AG04450 (cell line): Measurements from ENCODE around the gene CDK17. TPM values are rescaled to one million over a fixed set of nuclear protein-coding genes. Genes with fewer than 3 reads are reported as not detected.
"Not testable (repeated sequence)": the region's sequence is repeated elsewhere in the genome, so short reads cannot be mapped to it uniquely, and the experiment has no call there.

Experiments used
- CTCF ChIA-PET: fragments of 300-600, 350-600 bp; formaldehyde crosslinking; extraction: SDS; loops from one replicate; lab custom pipeline; 2022; ENCODE audit warnings: antibody characterized with exemption, inconsistent platforms; lab: Charles Lee
- POLR2A ChIA-PET: fragments of 350-600 bp; formaldehyde crosslinking; extraction: SDS; loops from one replicate; lab custom pipeline; 2021; ENCODE audit warnings: antibody characterized with exemption, inconsistent platforms; lab: Yijun Ruan, JAX
- DNase-seq: peaks from one replicate; pipeline ENCODE4 v3.0.0-alpha.2; 2011; ENCODE audit warnings: low read depth, low spot score
- H3K27ac ChIP-seq: one replicate; pipeline ENCODE4 v1.5.1; 2012; ENCODE audit warnings: low read depth, low read length, control low read depth
- H3K27me3 ChIP-seq: one replicate; pipeline ENCODE4 v1.6.0; 2012; ENCODE audit warnings: low read length; ENCODE audit not compliant: control insufficient read depth, insufficient read depth
- H3K4me3 ChIP-seq: 2 replicates; pipeline ENCODE4 v1.5.1; 2011; ENCODE audit warnings: mild to moderate bottlenecking, low read depth, low read length, control low read depth
- H3K9me3 ChIP-seq: 2 replicates; pipeline ENCODE4 v1.5.1; 2012; ENCODE audit warnings: low read length; ENCODE audit not compliant: control insufficient read depth, insufficient read depth
- CTCF ChIP-seq: IDR thresholded peaks from 2 replicates; pipeline ENCODE4 v1.5.1; 2011; ENCODE audit warnings: low read depth, low read length, control low read depth, inconsistent platforms
- polyA plus RNA-seq: library from polyadenylated mRNA; depleted of rRNA; stranded (reverse); fragments of >200 nt; gene quantifications from 2 replicates; pipeline ENCODE4 v1.2.3, GENCODE V29; 2011

The CDK17 gene
- polyA plus RNA-seq, 1 experiment = 67.8 TPM

- TF ChIP-seq CTCF = no peak
- ChIA-PET POLR2A (interaction anchor here (1.6 kb wide), 1 partner anchor 21 kb away, joined by 7 read pairs; no protein-coding TSS in a partner anchor), CTCF (interaction anchor here (0.5 to 1.6 kb wide), 2 partner anchors 36 to 37 kb away, joined by 3 to 7 read pairs; partner anchors contain the start of gene CDK17)
- no peak overlapping the region for H3K27ac ChIP-seq
- H3K27me3 ChIP-seq = no peaks in the 10 kb centered on the region
- H3K4me3 ChIP-seq = no peak overlapping the region
- no peak for DNase-seq
- no peaks in the 10 kb centered on the region for H3K9me3 ChIP-seq
Observed at GRCh38 chr12:96436366-96437170, 36.3 kb upstream of the CDK17 start.

GRCh38 chr12:96434107-96434506 is 33.9 kb upstream of the CDK17 start:
- peak overlapping the region; percentile 81 for H3K27ac ChIP-seq
- POLR2A ChIA-PET = interaction anchor here (1.1 to 1.3 kb wide), 2 partner anchors 14 to 51 kb away, joined by 5 read pairs; no protein-coding TSS in a partner anchor
- H3K9me3 ChIP-seq = no peaks in the 10 kb centered on the region
- TF ChIP-seq CTCF = no peak
- DNase-seq = peak; percentile 97
- CTCF ChIA-PET = interaction anchor here (1.8 kb wide), 1 partner anchor 83 kb away, joined by 4 read pairs; no protein-coding TSS in a partner anchor
- H3K27me3 ChIP-seq = no peaks in the 10 kb centered on the region
- H3K4me3 ChIP-seq = no peak overlapping the region

- POLR2A ChIA-PET = interaction anchor here (0.7 to 1.1 kb wide), 2 partner anchors 16 to 51 kb away, joined by 4 to 5 read pairs; no protein-coding TSS in a partner anchor
- not testable (repeated sequence) for DNase-seq, H3K4me3 ChIP-seq, H3K27me3 ChIP-seq, H3K9me3 ChIP-seq, H3K27ac ChIP-seq
- CTCF ChIA-PET = interaction anchor here (0.6 to 1.4 kb wide), 4 partner anchors 31 to 668 kb away, joined by 3 to 5 read pairs (median 4); partner anchors contain the start of gene CFAP54
Observed at GRCh38 chr12:96432496-96433321, 32.5 kb upstream of the CDK17 start.

GRCh38 chr12:96431067-96431466 is 30.8 kb upstream of the CDK17 start:
- no peaks in the 10 kb centered on the region for H3K9me3 ChIP-seq
- no peak for DNase-seq
- POLR2A ChIA-PET = no interaction called here
- no peaks in the 10 kb centered on the region for H3K27me3 ChIP-seq
- no peak overlapping the region for H3K27ac ChIP-seq
- TF ChIP-seq CTCF = no peak
- CTCF ChIA-PET = no interaction called here
- no peak overlapping the region for H3K4me3 ChIP-seq

- POLR2A ChIA-PET = interaction anchor here (0.8 to 3.5 kb wide), 5 partner anchors 11 to 27 kb away, joined by 3 to 24 read pairs (median 11); partner anchors contain the start of gene CDK17
- TF ChIP-seq CTCF = no peak
- Histone ChIP-seq H3K9me3 (no peaks in the 10 kb centered on the region), H3K4me3 (peak overlapping the region; percentile 63), H3K27ac (peak overlapping the region; percentile 100), H3K27me3 (no peaks in the 10 kb centered on the region)
- peak; percentile 100 for DNase-seq
- CTCF ChIA-PET = interaction anchor here (0.7 to 0.9 kb wide), 3 partner anchors 24 to 62 kb away, joined by 3 to 4 read pairs (median 3); partner anchors contain the start of gene CFAP54
Observed at GRCh38 chr12:96427269-96427729, 27.1 kb upstream of the CDK17 start.
